ENCODE measurements around the gene CDCA7L.
"Not testable (repeated sequence)": the region's sequence is repeated elsewhere in the genome, so short reads cannot be mapped to it uniquely, and the experiment has no call there.

Gene CDCA7L

DNA sequence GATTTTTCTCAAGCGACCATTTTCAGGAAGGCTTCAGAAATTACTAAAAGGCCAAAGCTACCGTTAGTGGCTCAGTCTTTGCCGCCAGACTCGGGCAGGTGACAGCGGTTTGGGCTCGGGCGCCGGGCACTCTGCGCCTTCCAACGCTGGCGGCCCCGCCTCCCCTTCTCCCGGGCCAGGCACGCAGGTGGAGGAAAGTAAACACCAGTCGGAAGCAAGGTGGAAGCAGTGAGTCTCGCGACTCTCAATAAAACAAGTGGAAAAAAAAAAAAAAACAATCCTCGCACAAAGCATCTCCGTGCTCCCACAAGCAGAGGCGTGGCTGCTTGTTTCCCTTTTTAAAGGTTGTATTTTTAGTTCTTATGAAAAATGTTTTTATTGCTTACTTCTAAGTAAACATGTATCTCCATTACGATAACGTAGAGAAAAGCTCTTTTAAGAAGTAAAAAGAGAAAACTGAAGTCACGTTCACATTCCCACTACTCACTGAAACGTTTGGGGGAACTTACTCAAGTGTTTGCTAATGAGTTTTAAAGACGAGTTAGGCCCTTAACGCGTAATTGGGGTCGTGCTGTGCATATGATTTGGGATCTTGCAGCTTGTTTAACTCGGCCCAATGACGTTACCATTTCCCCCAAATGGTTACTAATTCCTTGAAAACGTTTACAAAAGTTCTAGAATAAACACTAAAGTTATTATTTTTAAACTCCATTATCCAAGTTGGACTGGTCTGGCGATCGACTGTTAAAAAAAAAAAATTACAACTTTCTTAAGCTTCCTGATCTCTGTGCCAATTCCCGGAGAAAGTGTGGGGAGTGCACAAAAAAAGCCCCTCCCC is 864 bp downstream of the CDCA7L start:
- DNase-seq: peak in 3 of 4 experiments; percentile 18 to 40 (median 39)

DNA sequence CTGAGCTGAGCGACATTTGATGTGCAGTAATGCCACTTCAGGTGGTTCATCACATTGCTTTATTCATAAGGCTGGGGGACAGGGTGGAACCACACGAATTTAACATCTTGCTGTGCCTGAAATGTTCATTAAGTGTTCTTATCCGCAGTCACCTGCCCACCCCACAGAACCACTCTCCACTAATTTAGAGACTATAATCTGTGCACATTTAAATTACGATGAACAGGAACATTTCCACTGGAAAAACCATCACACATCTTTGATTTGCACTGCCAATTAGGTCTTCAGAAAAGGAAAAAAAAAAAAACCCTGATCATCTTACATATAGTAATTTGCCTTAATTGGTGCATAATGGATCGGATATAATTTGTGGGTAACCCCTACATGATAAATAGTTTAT is 2.3 kb downstream of the CDCA7L start:
- no peak for DNase-seq

DNA sequence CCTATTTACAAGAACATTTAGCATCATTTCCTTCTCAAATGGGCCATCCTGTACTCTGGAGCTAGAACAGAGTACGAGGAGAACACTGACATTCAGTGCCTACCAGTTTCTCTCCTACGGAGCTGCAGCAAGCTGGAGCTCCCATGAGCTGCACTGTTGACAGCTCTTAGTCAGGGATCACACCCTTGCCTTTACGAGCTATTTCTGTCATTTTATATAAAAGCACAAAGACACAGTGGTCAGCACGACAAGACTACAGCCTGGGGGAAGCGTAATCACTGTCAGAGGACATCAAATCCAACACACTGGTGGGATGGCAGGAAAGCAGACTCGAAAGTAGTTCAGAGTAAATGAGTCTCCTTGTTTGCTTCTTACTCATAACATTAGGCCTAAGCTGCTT is 2.7 kb downstream of the CDCA7L start:
- no peak for DNase-seq

DNA sequence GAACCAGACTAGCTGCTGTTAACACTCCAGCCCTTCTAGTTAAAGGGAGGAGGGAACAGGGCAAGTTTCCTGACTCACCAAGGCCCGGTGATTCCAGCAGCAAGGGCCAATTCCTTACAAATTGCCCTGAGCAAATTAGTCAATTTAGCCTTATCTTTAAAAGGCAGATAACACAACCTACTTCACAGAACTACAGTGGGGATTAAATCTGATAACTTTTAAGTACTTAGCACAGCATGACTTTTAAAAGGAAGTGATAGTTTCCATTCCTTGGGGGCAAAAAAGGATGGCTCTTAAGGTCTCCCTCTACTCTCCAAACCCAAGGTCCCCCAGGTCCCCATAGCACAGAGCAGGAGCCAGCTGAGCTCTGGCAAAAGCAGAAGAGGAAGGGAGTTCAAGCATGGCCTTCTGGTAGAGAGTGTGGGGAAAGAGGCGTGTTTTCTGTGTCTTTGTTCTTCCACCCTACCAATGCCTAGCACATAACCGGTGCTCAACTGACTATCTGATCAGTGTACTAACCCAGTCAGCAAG is 4.0 kb downstream of the CDCA7L start:
- peak; percentile 38 to 51 (median 46) for DNase-seq

DNA sequence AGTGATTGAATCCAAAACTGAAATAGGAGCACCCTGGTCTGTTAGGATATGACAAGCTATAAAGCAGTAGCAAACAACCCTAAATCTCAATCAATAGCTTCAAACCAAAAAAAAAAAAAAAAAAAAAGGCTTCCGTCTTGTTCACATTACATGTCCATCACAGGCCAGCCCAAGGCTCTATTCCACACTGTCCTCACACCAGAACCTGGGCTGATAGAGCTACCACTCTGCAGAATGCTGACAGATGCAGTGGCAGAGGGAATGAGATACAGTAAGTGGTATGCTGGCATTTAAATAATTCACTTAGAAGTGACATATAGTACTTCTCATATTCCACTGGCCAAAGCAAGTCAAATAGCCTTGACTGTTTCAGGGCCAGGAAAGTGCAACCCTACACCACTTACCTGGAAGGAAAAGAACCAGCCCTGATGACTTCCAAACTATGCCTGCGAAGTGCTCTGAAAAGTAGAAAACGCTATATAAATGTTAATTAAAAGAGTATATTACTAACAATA is 5.8 kb downstream of the CDCA7L start:
- DNase-seq: no peak

DNA sequence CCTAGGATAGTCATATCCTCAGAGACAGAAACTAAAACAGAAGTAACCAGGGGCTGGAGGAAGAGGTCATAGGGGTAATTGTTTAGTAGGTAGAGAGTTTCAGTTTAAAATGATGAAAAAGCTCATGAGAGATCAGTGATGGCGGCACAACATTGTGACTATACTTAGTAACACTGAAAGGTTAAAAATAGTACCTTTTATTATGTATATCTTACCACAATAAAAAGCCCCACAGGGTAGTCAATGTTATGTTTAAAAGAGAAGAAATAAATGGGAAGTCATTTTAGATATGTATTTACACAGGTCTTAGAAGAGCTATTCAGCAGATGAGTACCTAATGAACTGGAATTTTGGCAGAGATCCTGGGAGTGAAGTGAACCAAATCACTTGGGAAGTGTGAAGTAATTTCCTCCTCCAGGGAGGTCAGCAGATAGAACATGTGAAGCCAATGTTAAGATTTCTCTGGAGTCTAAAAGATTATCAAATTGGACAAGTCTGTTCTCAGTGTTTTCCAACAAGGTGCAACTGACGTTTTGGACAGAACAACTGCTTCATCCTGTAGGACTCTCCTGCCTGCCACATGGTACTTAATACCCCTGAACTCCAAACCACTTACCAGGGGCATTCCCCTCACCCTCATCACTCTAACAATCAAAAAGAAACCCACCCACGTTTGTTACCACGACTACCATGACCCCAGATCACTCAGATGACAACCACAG is 6.4 kb downstream of the CDCA7L start:
- DNase-seq: peak in 3 of 4 experiments; percentile 5 to 22 (median 13)

DNA sequence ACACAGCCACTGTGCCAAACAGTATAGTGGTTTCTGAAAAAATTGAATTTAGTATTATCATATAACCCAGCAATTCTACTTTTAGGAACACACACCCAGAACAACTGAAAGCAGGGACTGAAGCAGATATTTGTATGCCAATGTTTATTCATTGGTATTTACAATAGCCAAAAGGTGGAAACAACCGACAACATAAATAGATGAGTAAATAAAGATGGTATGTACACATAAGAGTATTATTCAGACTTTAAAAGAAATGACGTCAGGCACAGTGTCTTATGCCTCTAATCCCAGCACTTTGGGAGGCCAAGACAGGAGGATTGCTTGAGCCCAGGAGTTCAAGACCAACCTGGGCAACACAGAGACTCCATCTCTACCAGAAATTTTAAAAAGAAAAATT is 7.2 kb downstream of the CDCA7L start:
- DNase-seq: no peak

DNA sequence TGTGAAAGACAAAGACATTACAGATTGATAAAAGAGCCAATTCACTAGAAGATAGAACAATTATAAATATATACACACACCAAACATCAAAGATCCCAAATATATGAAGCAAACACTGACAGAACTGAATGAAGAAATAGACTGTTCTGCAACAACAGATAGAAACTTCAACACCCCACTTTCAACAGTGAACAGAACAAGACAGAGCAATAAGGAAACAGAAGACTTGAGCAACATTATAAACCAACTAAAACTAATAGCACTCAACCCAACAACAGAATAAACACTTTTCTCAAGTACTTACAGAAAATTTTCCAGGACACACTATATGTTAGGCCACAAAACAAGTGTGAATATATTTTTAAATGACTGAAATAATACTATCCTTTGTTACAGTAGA is 10.9 kb downstream of the CDCA7L start:
- peak in 2 of 4 experiments; percentile 27 to 33 for DNase-seq

DNA sequence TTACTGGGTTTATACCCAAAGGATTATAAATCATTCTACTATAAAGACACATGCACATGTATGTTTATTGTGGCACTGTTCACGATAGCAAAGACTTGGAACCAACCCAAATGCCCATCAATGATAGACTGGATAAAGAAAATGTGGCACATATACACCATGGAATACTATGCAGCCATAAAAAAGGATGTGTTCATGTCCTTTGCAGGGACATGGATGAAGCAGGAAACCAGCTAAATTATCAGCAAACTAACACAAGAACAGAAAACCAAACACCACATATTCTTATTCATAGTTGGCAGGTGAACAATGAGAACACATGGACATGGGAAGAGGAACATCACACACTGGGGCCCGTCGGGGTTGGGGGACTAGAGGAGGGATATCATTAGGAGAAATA is 12.4 kb downstream of the CDCA7L start:
- DNase-seq: not testable (repeated sequence)

DNA sequence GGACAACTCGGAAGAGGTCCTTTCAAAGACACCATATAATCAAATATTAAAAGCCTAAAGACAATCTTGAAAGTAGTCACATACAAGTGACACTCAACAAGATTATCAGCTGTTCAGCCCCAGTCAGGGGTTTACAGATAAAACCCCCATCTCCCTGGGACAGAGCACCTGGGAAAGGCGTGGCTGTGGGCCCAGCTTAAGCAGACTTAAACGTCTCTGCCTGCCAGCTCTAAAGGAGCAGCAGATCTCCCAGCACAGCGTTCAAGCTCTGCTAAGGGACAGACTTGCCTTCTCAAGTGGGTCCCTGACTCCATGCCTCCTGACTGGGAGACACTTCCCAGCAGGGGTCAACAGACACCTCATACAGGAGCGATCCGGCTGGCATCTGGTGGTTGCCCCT is 18.0 kb downstream of the CDCA7L start:
- DNase-seq: no peak

DNA sequence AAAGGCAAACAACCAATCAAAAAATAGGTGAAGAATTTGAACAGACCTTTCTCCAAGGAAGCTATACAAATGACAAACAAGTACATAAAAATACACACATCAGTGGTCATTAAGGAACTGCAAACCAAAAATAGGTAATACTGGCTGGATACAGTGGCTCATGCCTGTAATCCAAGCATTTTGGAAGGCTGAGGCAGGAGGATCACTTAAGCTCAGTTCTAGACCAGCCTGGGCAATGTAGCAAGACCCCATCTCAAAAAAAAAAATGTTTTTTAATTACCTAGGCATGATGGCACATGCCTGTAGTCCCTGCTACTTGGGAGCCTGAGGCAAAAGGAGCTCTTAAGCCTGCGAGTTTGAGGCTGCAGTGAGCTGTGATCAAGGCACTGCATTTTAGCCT is 19.3 kb downstream of the CDCA7L start:
- no peak for DNase-seq

DNA sequence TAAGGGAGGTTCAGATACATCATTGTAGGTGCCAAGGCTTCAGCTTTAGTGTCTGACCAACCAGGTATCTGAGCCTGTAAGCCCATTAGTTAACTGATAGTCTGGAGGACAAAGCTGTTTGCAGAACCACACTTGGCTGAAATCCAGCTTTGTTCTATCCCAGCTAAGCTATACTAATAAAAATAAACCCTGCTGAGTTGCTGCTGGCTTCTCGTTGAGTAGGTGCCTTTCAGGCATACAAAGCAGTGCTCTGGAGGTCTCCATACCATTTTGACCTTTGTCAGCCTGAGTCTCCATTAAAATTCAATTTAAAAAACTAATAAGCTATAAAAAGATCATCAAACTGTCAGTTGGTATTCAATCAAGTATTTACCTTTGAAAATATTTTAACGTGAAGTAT is 22.0 kb downstream of the CDCA7L start:
- no peak for DNase-seq

DNA sequence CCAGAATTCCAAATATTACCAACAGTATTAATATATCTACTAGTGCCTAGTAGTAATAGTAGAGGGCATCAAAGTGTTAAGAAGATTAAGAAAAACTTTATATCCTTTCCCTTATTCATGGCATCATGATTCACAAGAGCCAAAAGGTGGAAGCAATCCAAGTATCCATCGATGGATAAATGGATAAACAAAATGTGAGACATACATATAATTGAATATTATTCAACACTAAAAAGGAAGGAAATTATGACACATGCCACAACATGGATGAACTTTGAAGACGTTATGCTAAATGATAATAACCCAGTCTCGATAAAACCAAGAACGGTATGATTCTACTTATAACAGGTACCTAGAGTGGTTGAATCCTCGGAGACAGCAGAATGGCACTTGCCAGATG is 23.1 kb downstream of the CDCA7L start:
- DNase-seq: no peak

DNA sequence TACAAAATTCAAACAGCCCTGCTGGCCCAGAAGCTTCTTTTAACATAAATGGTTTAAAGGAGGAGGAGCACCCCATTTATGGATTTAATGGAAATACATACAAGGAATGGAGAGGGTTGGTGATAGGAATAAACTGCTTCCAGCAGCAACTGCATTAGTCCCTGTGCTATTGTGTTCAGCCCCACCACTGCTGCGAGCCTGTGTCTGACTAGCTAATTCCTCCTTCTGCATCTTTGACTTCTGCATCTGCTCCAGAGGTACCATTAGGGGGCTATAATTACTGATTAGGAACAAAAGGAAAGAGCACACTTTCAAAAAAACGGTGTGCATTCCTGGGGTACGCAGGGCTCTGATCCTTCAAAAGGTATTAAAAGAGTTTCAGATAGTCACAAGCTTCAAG is 24.8 kb downstream of the CDCA7L start:
- no peak for DNase-seq

DNA sequence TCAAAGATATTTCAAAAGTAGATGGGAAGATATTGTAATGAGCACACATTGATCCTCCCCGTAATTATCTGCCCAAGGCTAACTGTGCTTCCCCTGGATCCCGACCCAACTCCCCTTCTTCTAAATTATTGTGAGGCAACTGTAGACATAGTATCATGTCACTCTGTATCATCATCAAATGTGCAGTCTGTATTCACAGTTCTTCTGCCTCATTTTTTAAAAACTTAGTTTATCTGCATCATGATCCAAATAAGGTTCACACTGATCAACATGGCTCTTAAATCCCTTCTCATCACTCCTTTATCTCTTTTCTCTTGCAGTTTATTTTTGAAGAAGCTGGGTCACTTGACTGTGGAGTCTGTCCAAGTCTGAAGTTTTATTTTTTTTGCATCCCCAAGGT is 27.5 kb downstream of the CDCA7L start:
- DNase-seq: no peak

DNA sequence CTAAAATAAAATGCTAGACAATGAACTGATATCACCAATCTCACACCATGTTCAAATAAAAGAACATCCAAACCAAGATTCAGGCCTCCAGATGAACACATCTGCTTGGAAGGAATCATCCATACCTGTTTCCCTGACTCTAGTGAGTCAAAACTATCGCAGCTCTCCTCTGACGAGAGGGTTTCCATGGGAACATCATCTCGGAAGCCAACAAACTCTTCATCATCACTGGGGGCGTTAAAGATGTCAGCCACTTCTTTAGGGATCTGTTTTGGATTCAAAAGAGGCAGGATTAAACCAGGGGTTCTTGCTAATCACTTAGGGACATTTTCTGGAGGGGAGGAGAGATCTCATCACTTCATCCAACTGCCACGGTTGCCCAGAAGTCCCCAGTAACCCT is 29.1 kb downstream of the CDCA7L start:
- DNase-seq: no peak

DNA sequence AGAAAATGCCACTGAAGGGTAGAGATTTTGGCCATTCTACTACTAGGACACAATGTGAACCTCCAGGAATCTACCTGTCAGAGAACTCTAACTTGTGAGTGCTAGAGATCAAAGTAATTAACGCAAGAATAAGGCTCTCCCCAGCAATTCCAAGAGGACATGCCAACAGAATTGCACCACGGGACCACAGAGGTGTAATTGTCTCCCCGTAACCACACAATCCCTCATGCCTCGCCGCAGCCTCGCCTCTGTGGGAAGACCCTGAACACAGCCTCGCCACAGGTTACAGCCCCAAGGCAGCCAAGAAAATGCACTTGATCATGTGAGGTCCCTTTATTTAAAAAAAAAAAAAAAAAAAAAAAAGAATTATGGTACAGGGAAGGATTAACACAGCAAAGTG is 29.5 kb downstream of the CDCA7L start:
- no peak for DNase-seq

DNA sequence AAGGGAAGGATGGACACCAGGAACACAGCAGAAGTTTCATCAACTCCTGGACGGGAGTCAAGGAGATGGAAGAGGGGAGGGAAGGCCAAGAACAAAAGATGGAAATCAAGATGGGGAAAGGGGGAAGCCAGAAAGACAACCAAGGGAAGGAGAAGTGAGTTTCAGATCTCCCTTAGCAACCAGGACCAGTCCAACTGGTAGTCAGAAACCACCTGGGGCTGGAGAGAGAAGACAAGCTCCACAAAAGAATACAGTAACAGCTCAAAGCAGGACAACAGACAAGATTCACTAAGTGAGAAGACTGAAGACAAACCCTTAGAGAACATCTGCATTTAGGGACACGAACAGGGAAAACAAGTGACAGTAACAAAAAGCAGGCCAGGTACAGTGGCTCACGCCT is 30.6 kb downstream of the CDCA7L start:
- no peak for DNase-seq

DNA sequence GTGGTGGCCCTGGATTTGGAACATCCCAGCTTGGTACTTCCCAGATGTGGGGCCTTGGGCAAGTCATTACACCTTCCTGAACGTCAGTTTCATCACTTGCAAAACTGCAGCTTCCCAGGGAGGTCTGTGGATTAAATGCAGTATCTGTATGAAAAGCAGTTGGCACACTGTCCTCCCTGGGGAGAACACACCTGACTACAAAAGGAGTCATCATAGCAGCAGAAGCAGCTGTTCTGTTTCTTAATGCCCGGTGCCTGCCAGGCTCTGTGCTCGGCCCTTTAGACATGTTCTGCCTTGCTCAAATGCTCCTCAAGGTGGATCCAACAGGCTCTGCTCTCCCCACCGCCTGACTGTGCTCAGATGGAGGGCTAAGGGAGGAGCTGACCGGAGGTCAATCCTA is 31.0 kb downstream of the CDCA7L start:
- no peak for DNase-seq

DNA sequence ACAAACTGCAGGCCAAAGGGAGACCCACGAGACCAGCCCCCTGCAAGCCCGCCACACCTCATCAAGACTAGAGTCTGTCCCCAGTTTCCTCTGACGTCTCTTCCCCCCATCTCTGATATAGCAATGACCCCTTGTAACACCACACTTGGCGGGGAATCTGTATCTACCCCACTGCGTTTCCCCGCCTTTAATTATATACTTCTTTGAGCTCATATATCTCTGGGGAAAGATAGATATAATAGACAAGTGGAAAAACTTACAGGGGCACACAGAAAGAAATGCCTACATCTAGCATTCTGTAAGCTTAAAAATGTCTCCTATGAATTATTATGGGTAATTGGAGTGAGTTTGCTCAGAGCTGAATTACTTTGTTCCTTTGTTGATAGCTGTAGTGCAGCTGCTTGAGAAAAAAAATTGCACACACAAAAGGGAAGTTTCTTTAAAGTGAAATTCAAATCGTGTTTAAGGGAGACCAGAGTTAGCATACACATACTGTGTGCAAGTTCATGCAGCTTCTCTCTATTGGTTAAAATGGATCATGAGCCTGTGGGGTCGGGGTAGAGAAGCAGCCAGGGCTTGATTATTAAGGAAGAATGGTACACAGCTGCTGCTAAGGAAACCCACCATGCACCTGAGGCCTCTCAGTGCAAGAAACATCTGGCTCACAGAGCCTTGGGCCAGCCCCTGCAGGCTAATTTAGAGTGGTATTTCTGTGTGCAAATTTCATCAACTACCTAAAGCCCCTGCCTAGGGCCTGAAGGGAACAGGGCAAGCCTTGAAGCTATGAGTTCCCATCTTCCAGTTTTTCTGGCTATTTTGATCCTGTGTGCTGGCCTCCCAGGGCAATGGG is 32.5 kb downstream of the CDCA7L start:
- no peak for DNase-seq

DNA sequence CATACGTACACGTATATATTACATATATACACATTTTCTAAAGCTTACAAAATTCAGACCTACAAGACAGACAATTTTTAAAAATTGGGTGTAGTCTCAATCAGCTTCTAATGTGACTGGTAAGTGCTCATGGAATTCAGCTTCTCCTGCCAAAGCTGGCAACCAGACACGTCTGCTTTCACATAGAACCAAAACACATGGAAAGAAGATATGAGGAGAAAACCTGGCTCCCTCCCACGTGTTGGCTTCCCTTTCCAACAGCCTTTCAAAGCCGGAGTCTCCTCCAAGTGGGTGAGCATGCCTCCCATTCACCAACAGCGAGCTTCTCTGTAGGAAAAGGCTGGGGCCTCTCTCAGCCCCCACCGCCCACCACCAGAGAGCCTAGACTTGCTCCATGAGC is 33.4 kb downstream of the CDCA7L start:
- no peak for DNase-seq

DNA sequence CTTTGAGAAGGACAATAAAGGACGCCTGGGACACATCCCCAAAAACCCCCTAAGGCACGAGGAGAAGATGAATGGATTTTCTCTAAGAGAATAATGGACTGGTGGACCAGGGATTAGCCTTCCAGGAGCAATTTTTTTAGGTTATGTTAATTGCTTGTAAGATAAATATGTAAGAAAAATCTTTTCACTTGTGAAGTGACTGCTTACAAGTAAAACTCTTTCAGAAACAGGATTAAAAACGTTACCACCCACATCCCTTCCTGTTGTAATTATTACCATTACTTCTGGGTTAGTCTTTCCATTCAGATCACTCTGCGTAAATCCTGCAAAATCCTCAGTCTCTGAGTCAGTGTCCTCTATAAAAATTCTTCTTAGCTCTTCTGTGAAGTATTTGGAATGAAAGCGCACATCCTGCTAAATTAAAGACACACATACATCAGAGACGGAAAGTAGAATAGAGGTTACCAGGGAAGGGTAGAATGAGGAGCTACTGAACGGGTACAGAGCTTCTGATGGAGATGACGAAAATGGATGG is 34.3 kb downstream of the CDCA7L start:
- DNase-seq: no peak
